Left lung (tissue), 10 donors: ENCODE data around the gene SLC7A6OS. TPM values are rescaled to one million over a fixed set of nuclear protein-coding genes. Genes with fewer than 3 reads are reported as not detected.

Experiments used
- ATAC-seq: fragments of 200-7000 bp; cut with Tn5 transposase; one replicate; pipeline ENCODE4 v1.9.1; 2020; ENCODE audit warnings: moderate library complexity
- DNase-seq, 4 donors: peaks; one replicate each; pipeline ENCODE4 v3.0.0-alpha.2; 2013 to 2020
- H3K27ac ChIP-seq, 2 donors: fragments of 200-600 bp; sonication (generic) in 1 of 2; one replicate each; pipeline versions ENCODE4 v1.5.0 to v1.8.0; 2020 to 2021
- H3K27me3 ChIP-seq, 2 donors: fragments of 200-600 bp; sonication (generic) in 1 of 2; one replicate each; pipeline versions ENCODE4 v1.5.0 to v1.8.0; 2020 to 2021
- H3K36me3 ChIP-seq, 2 donors: fragments of 200-600 bp; sonication (generic) in 1 of 2; one replicate each; pipeline versions ENCODE4 v1.5.0 to v1.8.0; 2020 to 2021
- H3K4me1 ChIP-seq, 2 donors: fragments of 200-600 bp; one replicate each; pipeline ENCODE4 v1.8.0; 2021
- H3K4me3 ChIP-seq, 2 donors: fragments of 200-600 bp; sonication (generic) in 1 of 2; one replicate each; pipeline versions ENCODE4 v1.5.0 to v1.8.0; 2020 to 2021; ENCODE audit warnings: mild to moderate bottlenecking in 1 of 2
- H3K9me3 ChIP-seq, 2 donors: fragments of 200-600 bp; sonication (generic) in 1 of 2; one replicate each; pipeline versions ENCODE4 v1.5.0 to v1.8.0; 2020 to 2021
- intact Hi-C, 2 donors: fragments of 100-400 bp; cut with DNase I; formaldehyde crosslinking; loops; one replicate each; pipeline versions ENCODE4 v1.11.2 to v1.14.2; 2022
- polyA plus RNA-seq, 6 donors: library from polyadenylated mRNA; unstranded; fragments of 120-200 nt; gene quantifications; one replicate each; pipeline ENCODE4 v1.2.1, GENCODE V29; 2013; ENCODE audit not compliant: insufficient read length in 6 of 6
- total RNA-seq, 2 donors: library from RNA; stranded (reverse); fragmentation: NEBNext Ultra II Directional; extraction: Animal tissue kit (Norgen Biotek cat#: 25700); gene quantifications; one replicate each; pipeline ENCODE4 v1.2.1, GENCODE V29; 2021
- TF ChIP-seq, protein P1 (sequence below), 2 donors: fragments of 200-600 bp; sonication (generic) in 1 of 2; IDR thresholded peaks; one replicate each; pipeline versions ENCODE4 v1.5.0 to v1.8.0; 2021; ENCODE audit warnings: antibody characterized with exemption in 2 of 2
- donor health status: DM: no; HTN: yes; CAD: no.
- donor health status: DM: no; HTN: no; CAD: no.

Gene SLC7A6OS
- total and polyA plus RNA-seq, 8 donors = 11.7 to 24.4 (median 21.9) TPM

DNA sequence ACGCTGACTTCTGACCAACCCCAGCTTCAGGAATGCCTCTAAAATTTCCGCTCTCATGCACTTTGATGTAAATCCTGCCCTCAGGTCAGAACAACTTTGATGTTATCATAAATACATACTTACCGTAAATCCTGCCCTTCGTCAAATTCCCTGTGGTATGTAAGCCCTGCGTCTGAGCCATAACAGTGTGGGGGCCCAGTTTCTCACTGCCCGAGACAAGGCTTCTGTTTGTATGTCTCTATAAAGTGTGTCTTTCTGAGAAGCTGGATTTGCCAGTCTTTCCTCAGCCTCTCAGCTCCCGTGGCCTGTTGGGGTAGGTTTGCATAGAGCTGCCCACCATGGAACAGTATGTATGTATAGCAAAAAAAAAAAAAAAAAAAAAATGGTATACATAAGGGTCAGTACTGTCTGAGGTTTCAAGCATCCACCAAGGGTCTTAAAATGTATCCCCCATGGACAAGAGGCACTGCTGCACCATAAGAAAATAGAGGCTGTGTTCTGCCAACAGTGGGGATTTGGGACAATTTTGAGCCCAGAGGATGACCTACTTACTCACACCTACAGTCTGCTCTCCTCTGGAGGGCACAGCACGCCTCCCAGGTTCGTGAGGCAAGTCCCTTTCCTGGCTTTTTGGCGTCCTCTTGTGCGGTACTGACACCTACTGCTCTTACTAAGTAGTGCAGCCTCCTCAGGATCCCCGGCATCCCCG, 17.6 kb upstream of the SLC7A6OS start:
- H3K36me3 ChIP-seq = peaks cover 0 to 32% of the 10 kb centered on the region in 2 donors
- H3K4me1 ChIP-seq = peaks cover 16 to 22% of the 10 kb centered on the region in 2 donors
- no peak overlapping the region for H3K27ac ChIP-seq
- ATAC-seq (peak; percentile 91), DNase-seq (peak in 3 of 4 donors; percentile 79 to 87 (median 82))
- intact Hi-C loops = loop anchor here in 1 of 2 donors (10.0 kb wide), 1 partner anchor 74 kb away; no protein-coding TSS in a partner anchor
- H3K27me3 ChIP-seq = no peaks in the 10 kb centered on the region
- TF ChIP-seq, protein P1, sequence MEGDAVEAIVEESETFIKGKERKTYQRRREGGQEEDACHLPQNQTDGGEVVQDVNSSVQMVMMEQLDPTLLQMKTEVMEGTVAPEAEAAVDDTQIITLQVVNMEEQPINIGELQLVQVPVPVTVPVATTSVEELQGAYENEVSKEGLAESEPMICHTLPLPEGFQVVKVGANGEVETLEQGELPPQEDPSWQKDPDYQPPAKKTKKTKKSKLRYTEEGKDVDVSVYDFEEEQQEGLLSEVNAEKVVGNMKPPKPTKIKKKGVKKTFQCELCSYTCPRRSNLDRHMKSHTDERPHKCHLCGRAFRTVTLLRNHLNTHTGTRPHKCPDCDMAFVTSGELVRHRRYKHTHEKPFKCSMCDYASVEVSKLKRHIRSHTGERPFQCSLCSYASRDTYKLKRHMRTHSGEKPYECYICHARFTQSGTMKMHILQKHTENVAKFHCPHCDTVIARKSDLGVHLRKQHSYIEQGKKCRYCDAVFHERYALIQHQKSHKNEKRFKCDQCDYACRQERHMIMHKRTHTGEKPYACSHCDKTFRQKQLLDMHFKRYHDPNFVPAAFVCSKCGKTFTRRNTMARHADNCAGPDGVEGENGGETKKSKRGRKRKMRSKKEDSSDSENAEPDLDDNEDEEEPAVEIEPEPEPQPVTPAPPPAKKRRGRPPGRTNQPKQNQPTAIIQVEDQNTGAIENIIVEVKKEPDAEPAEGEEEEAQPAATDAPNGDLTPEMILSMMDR (IDR thresholded peaks at IDR 0.05) = peak; percentile 85 to 96
- no peaks in the 10 kb centered on the region for H3K9me3 ChIP-seq
- H3K4me3 ChIP-seq = no peak overlapping the region

DNA sequence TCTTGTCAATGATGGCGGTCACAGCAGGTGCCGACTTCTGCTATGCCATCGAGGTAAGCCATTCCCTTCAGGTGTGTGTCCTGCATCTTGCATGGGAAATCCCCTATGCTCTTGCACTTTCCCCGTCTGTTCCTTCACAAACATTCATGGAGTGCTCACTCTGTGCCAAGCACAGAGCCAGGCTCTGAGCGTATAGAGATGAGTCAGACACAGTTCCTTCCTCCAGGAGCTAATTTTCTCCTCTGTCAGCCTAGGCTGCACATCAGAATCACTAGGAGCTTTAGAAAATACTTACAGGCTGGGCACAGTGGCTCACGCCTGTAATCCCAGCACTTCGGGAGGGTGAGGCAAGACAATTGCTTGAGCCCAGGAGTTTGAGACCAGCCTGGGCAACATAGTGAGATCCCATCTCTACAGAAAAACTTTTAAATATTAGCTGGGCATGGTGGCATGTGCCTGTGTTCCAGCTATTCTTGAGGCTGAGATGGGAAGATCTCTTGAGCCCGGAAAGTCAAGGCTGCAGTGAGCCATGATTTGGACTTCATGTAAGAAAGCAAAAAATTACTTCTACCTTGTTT, 14.1 kb upstream of the SLC7A6OS start:
- Histone ChIP-seq H3K4me3 (no peak overlapping the region), H3K4me1 (no peaks in the 10 kb centered on the region), H3K9me3 (no peaks in the 10 kb centered on the region), H3K36me3 (peaks cover 0 to 49% of the 10 kb centered on the region in 2 donors), H3K27ac (no peak overlapping the region), H3K27me3 (no peaks in the 10 kb centered on the region)
- ATAC-seq = no peak
- no peak for DNase-seq
- TF ChIP-seq, protein P1 (IDR thresholded peaks at IDR 0.05) = no peak
- intact Hi-C loops = loop anchor here (5.0 to 10.0 kb wide), 2 partner anchors 63 to 70 kb away; partner anchors contain the start of gene SLC7A6 (in 1 of the 2)

DNA sequence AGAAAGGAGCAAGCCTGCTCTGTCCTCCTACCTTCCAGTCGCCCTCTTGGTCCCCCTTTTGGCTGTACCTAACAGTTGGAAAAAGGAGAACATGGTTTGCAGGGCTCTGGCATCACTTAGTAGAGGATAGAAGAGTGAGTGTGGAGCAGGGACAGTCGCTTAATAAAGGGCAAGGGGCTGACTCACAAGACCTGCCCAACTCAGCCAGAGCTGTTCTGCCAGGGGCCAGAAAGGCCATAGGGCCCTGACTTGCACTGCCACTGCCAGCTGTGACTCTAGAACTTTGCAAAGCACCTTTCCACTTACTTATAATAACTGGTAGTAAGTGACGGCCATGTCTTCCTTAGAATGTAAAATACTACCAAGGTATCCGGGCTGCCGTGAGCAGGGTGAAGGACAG, 13.6 kb upstream of the SLC7A6OS start:
- intact Hi-C loops = loop anchor here (5.0 to 10.0 kb wide), 2 partner anchors 62 to 70 kb away; partner anchors contain the start of gene SLC7A6 (in 1 of the 2)
- H3K27me3 ChIP-seq = no peaks in the 10 kb centered on the region

DNA sequence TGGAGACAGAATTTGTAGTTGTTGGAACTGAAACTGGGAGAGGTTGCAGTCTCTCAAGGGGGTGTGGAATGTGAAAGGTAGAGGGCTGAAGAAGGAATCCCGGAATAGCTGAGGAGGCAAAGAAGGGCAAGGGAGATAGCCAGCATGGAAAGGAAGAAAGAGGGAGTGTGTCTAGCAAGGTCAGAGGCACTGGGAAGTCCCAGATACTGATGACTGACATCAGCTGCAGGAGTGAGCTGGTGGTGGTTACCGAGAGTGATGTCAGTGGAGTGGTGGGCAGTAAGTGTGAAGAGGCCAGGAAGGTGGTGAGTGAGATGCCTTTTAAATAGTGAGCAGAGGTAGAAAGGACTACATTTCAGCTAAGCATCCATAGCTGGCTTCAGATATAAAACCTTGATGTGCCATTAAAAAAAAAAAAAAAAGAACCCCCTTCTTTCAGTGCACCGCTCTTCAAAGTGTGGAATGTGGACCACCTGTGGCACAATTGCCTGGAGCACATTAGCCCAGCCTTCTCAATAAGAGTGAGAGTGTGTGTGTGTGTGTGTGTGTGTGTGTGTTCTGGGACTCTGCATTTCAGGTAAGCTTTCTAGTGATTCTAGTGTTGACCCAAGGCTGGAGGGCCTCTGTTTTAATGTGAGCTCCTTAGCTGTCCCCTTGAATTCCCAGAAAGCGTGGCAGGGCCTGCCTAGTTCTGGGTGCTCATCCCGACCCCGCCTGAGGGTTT, 8.6 kb upstream of the SLC7A6OS start:
- Histone ChIP-seq H3K27ac (no peak overlapping the region), H3K9me3 (no peaks in the 10 kb centered on the region), H3K27me3 (no peaks in the 10 kb centered on the region), H3K4me3 (no peak overlapping the region), H3K4me1 (no peaks in the 10 kb centered on the region), H3K36me3 (peaks cover 0 to 54% of the 10 kb centered on the region in 2 donors)
- DNase-seq (no peak), ATAC-seq (peak; percentile 24)
- intact Hi-C loops = no loop called here
- TF ChIP-seq, protein P1 (IDR thresholded peaks at IDR 0.05) = no peak

More for the DNA sequence above, 13.6 kb upstream of the SLC7A6OS start:
- H3K4me3 ChIP-seq = no peak overlapping the region
- ATAC-seq = no peak
- no peaks in the 10 kb centered on the region for H3K4me1 ChIP-seq
- no peak overlapping the region for H3K27ac ChIP-seq
- peaks cover 0 to 51% of the 10 kb centered on the region in 2 donors for H3K36me3 ChIP-seq
- no peaks in the 10 kb centered on the region for H3K9me3 ChIP-seq
- TF ChIP-seq, protein P1 (IDR thresholded peaks at IDR 0.05) = no peak
- no peak for DNase-seq

GRCh38 chr16:68313116-68313515, 2.4 kb upstream of the SLC7A6OS start:
- TF ChIP-seq, protein P1 (IDR thresholded peaks at IDR 0.05) = no peak
- intact Hi-C loops = no loop called here

More at GRCh38 chr16:68313116-68313515, 2.4 kb upstream of the SLC7A6OS start:
- peaks cover 0 to 34% of the 10 kb centered on the region in 2 donors for H3K36me3 ChIP-seq
- no peaks in the 10 kb centered on the region for H3K27me3 ChIP-seq
- H3K4me1 ChIP-seq = peaks cover 10 to 35% of the 10 kb centered on the region in 2 donors
- no peak overlapping the region for H3K27ac ChIP-seq
- no peak overlapping the region for H3K4me3 ChIP-seq
- H3K9me3 ChIP-seq = no peaks in the 10 kb centered on the region
- no peak for DNase-seq
- ATAC-seq = no peak
